Adrenal gland (tissue), 12 donors: ENCODE results near the gene RTP2. TPM values are rescaled to one million over a fixed set of nuclear protein-coding genes. Genes with fewer than 3 reads are reported as not detected.

ENCODE experiments used
- DNase-seq, 7 donors: peaks; one replicate each; pipeline ENCODE4 v3.0.0-alpha.2; 2019 to 2020
- H3K27ac ChIP-seq, 5 donors: fragments of 200-600 bp; sonication (generic) in 4 of 5; 1 replicate in 3 of 5; 2 replicates in 2 of 5; pipeline versions ENCODE4 v1.5.1 to v1.8.0; 2016 to 2020; ENCODE audit warnings: mild to moderate bottlenecking in 1 of 5
- H3K27me3 ChIP-seq: fragments of 200-600 bp; 2 replicates; pipeline ENCODE4 v1.8.0; 2021
- H3K36me3 ChIP-seq, 2 donors: fragments of 200-600 bp; replicated peaks in 1 of 2; 1 replicate in 1 of 2; 2 replicates in 1 of 2; pipeline versions ENCODE4 v1.5.1 to v1.8.0; 2018 to 2022
- H3K4me1 ChIP-seq, 2 donors: fragments of 200-600 bp; replicated peaks in 1 of 2; 1 replicate in 1 of 2; 2 replicates in 1 of 2; pipeline versions ENCODE4 v1.5.1 to v1.8.0; 2018 to 2021
- H3K4me3 ChIP-seq, 4 donors: fragments of 200-600 bp; sonication (generic) in 3 of 4; one replicate each; pipeline ENCODE4 v1.5.1; 2016 to 2018
- H3K9me3 ChIP-seq, 3 donors: fragments of 200-600 bp; sonication (generic) in 1 of 3; replicated peaks in 1 of 3; 1 replicate in 2 of 3; 2 replicates in 1 of 3; pipeline versions ENCODE4 v1.5.1 to v1.8.0; 2016 to 2021
- POLR2A ChIP-seq, 2 donors: fragments of 450-650 bp; IDR thresholded peaks; one replicate each; pipeline ENCODE4 v1.6.1; 2017; ENCODE audit warnings: antibody characterized with exemption in 2 of 2, mild to moderate bottlenecking in 2 of 2, moderate library complexity in 1 of 2
- WGBS, 4 donors: extraction: QIAGEN DNeasy Blood & Tissue Kit in 2 of 4; methylation state at CpG; one replicate each; pipeline versions ENCODE4 v1.1.5 to v1.1.7; 2013 to 2017; 5-methylcytosine and 5-hydroxymethylcytosine counted together
- intact Hi-C, 2 donors: fragments of 100-400 bp; cut with DNase I; formaldehyde crosslinking; loops; one replicate each; pipeline versions ENCODE4 v1.14.1 to v1.15.0; 2022 to 2023
- polyA plus RNA-seq, 3 donors: library from polyadenylated mRNA; stranded (reverse); fragments of 200-250 nt in 2 of 3; fragments of 350-450 nt in 1 of 3; fragmentation: Illumina TruSeq in 1 of 3; extraction: RNeasy Lipid Tissue Mini Kit (QIAGEN cat#74804) in 1 of 3; gene quantifications; one replicate each; pipeline ENCODE4 v1.2.3, GENCODE V29; 2013 to 2014
- total RNA-seq, 9 donors: library from RNA; depleted of rRNA in 4 of 9; stranded (reverse); fragments of >200 nt in 4 of 9; fragments of 120-200 nt in 1 of 9; fragmentation: NEBNext Ultra II Directional in 1 of 9; extraction: Animal tissue kit (Norgen Biotek cat#: 25700) in 1 of 9; gene quantifications; one replicate each; pipeline versions ENCODE4 v1.1.0 to v1.2.4, GENCODE V29; 2013 to 2023
- TF ChIP-seq, protein P1 (sequence below), 6 experiments: fragments of 450-650 bp in 4 of 6; fragments of 200-600 bp in 2 of 6; sonication (generic) in 1 of 6; IDR thresholded peaks; 1 replicate in 5 of 6; 2 replicates in 1 of 6; pipeline versions ENCODE4 v1.5.1 to v1.8.0; 2016 to 2021; ENCODE audit warnings: antibody characterized with exemption in 6 of 6, mild to moderate bottlenecking in 2 of 6, moderate library complexity in 1 of 6
- donor health status: healthy with polysubstance abuse.
- donor health status: Bipolar disorder and iron deficiency.
- donor health status: DM: yes; HTN: yes; CAD: no.
- donor health status: DM: no; HTN: no; CAD: no.
- donor health status: DM: no; HTN: no; CAD: no.
- donor health status: DM: yes; HTN: yes; CAD: no.

RTP2 gene
- total and polyA plus RNA-seq, 12 donors, result 0.28 TPM; not detected in 11

DNA sequence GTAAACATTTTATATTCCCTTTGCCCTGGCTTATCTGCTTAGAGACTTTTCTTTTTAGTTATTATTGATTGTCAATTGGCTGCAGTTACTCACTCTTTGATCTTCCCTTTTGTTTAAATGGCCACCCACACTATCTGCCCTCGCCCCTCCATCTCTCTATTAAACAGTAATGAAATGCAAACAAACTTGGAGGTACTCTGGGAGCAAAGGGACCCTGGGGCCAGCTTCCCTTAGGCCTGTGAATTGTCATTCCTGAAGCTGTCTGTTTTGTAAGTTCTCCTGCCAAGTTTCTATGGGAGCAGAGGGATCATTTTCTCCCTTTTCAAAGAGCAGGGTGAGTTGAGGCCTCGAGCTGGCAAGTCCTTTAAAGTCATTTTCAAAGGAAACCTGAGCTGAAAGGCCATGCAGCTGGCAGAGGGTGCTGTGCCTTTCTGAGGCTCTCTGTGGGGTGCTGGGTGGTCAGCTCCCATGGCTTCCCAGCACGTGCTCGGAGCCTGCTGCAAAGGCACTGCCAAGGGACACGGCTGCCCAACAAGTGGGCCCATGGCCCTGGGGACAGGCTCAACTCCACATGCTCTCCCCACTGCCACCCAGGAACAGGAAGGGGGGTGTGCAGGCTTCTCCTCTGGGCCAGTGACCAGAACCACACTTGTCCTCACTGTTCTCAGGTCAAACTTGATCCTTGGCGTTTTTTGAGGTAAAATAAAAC lies 17.4 kb upstream of the RTP2 start:
- 64 to 69% (median 66%) methylated on average over 2 to 6 of the region's 6 CpGs for WGBS, 4 donors
- Histone ChIP-seq H3K9me3 (no peaks in the 10 kb centered on the region), H3K36me3 (peaks cover 0 to 42% of the 10 kb centered on the region in 2 donors), H3K27me3 (no peaks in the 10 kb centered on the region), H3K4me1 (peaks cover 4 to 10% of the 10 kb centered on the region in 2 donors), H3K4me3 (no peak overlapping the region), H3K27ac (peak overlapping the region in 2 of 5 donors; percentile 13 to 22)
- TF ChIP-seq POLR2A (IDR thresholded peaks at IDR 0.05), result no peak
- TF ChIP-seq, protein P1, sequence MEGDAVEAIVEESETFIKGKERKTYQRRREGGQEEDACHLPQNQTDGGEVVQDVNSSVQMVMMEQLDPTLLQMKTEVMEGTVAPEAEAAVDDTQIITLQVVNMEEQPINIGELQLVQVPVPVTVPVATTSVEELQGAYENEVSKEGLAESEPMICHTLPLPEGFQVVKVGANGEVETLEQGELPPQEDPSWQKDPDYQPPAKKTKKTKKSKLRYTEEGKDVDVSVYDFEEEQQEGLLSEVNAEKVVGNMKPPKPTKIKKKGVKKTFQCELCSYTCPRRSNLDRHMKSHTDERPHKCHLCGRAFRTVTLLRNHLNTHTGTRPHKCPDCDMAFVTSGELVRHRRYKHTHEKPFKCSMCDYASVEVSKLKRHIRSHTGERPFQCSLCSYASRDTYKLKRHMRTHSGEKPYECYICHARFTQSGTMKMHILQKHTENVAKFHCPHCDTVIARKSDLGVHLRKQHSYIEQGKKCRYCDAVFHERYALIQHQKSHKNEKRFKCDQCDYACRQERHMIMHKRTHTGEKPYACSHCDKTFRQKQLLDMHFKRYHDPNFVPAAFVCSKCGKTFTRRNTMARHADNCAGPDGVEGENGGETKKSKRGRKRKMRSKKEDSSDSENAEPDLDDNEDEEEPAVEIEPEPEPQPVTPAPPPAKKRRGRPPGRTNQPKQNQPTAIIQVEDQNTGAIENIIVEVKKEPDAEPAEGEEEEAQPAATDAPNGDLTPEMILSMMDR (IDR thresholded peaks at IDR 0.05), result no peak
- intact Hi-C loops, result no loop called here
- DNase-seq, result peak in 3 of 7 donors; percentile 39 to 57 (median 43)

DNA sequence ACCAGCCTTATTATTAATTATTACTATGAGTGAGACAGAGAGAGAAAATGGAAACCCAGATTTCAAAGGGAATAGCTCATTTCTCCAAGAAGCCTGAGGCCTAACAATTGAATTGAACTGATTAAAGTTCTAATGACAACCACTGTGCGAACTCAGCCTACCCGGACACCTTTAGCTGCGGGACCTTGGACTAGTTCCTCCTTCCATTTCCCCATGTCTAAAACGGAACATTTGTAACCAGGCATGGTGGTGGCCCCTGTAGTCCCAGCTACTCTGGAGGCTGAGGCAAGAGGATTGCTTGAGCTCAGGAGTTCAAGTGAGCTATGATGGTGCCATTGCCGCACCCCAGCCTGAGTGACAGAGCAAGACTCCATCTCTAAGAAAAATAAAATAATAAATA lies 16.4 kb upstream of the RTP2 start:
- 87 to 96% (median 94%) methylated on average over 5 of the region's 5 CpGs for WGBS, 4 donors
- no peak overlapping the region for H3K27ac ChIP-seq

DNA sequence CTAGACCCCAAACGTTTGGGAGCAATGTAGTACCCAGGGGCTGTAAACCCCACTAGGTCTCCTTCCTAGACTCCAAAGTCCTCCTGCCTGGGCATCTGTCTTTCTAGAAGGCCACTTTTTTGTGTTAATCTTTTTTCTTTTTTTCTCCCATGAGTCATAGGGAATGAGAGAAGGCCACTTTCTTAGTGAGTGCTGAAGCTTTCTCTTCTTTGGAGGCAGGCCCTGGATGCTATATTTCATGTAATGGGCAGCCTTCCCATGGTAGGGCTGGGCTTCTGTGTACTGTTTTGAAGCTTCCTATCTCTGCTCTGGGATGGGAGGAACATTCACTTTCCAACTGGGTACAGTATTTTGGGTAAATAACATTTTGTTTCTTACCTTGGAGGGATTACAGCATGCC lies 15.2 kb upstream of the RTP2 start:
- intact Hi-C loops, result no loop called here
- H3K36me3 ChIP-seq, result peaks cover 0 to 20% of the 10 kb centered on the region in 2 donors
- H3K27me3 ChIP-seq, result no peaks in the 10 kb centered on the region
- peaks cover 4 to 17% of the 10 kb centered on the region in 2 donors for H3K4me1 ChIP-seq
- TF ChIP-seq, protein P1 (IDR thresholded peaks at IDR 0.05), result no peak
- no peak for TF ChIP-seq POLR2A (IDR thresholded peaks at IDR 0.05)
- no peaks in the 10 kb centered on the region for H3K9me3 ChIP-seq
- DNase-seq, result peak; percentile 59 to 84 (median 72)
- peak overlapping the region in 2 of 5 donors; percentile 4 to 36 for H3K27ac ChIP-seq
- no peak overlapping the region for H3K4me3 ChIP-seq
- 21 to 33% (median 25%) methylated on average over 1 of the region's 1 CpG for WGBS, 4 donors

More for the DNA sequence above, 16.4 kb upstream of the RTP2 start:
- TF ChIP-seq, protein P1 (IDR thresholded peaks at IDR 0.05), result no peak
- TF ChIP-seq POLR2A (IDR thresholded peaks at IDR 0.05), result no peak
- DNase-seq, result no peak
- Histone ChIP-seq H3K4me1 (peaks cover 4 to 14% of the 10 kb centered on the region in 2 donors), H3K9me3 (no peaks in the 10 kb centered on the region), H3K27me3 (no peaks in the 10 kb centered on the region), H3K36me3 (peaks cover 0 to 32% of the 10 kb centered on the region in 2 donors), H3K4me3 (no peak overlapping the region)
- intact Hi-C loops, result no loop called here

DNA sequence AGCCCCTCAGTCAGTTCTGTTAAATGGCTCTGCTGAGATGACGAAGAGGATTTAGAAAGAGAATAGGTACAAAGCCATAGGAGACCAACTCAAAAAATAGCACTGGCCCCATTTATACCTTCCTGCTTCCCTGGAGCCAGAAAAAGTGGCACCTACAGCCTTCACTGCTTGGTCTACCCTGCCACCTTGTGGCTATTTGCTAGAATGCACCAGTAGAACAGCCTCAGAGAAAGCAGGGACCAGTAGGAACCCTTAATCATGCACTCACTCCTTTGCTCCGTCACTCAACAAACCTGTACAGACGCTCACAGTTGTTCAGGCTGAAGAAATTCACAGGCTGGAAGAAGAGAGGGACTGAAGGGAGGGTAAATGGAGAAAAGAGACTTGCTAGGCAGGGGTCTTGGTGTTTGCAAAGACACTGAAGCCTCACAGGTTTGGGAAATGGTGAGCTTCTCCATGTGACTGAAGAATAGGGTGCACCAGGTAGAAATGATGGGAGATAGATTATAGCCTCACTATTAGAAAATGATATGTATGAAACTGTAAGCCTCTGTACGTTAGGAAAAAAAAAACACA lies 12.1 kb upstream of the RTP2 start:
- TF ChIP-seq, protein P1 (IDR thresholded peaks at IDR 0.05), result peak; percentile 90 to 96 (median 95)
- no peak for TF ChIP-seq POLR2A (IDR thresholded peaks at IDR 0.05)
- H3K4me1 ChIP-seq, result peaks cover 4 to 17% of the 10 kb centered on the region in 2 donors
- intact Hi-C loops, result no loop called here
- H3K27me3 ChIP-seq, result no peaks in the 10 kb centered on the region
- no peaks in the 10 kb centered on the region for H3K36me3 ChIP-seq
- no peak overlapping the region for H3K27ac ChIP-seq
- 12 to 24% (median 22%) methylated on average over 4 of the region's 4 CpGs for WGBS, 4 donors
- no peaks in the 10 kb centered on the region for H3K9me3 ChIP-seq
- DNase-seq, result peak; percentile 71 to 94 (median 80)
- H3K4me3 ChIP-seq, result no peak overlapping the region
